HEK293 (cell line): ENCODE measurements around the gene AKAP1.

Experiments used
- CTCF ChIA-PET: fragments of 350-600 bp; formaldehyde crosslinking; extraction: SDS; loops from one replicate; lab custom pipeline; 2021; ENCODE audit warnings: antibody characterized with exemption; lab: Yijun Ruan, JAX
- POLR2A ChIA-PET: fragments of 300-600 bp; formaldehyde crosslinking; extraction: SDS; loops from one replicate; lab custom pipeline; 2020; ENCODE audit warnings: antibody characterized with exemption, inconsistent platforms; lab: Yijun Ruan, JAX
- H3K27ac ChIP-seq: fragments of 200-500 bp; sonication (Bioruptor generic); 2 replicates; pipeline ENCODE4 v1.5.1; 2014; ENCODE audit warnings: low read depth, low read length, control low read depth, inconsistent platforms; ENCODE audit errors: extremely low read depth
- H3K36me3 ChIP-seq, 2 experiments: fragments of 200-500 bp in 1 of 2; sonication (Bioruptor generic) in 1 of 2; 1 replicate in 1 of 2; 2 replicates in 1 of 2; pipeline ENCODE4 v1.5.1; 2014 to 2017; ENCODE audit warnings: inconsistent platforms in 2 of 2, low read length in 2 of 2; ENCODE audit not compliant: control insufficient read depth in 2 of 2, insufficient read depth in 1 of 2
- H3K4me1 ChIP-seq: fragments of 200-500 bp; sonication (Bioruptor generic); 2 replicates; pipeline ENCODE4 v1.5.1; 2014; ENCODE audit warnings: mild to moderate bottlenecking, low read length, inconsistent platforms; ENCODE audit not compliant: control insufficient read depth, insufficient read depth
- H3K4me3 ChIP-seq: 2 replicates; pipeline ENCODE4 v1.5.1; 2011; ENCODE audit warnings: low read depth, mild to moderate bottlenecking, control low read depth, low read length, moderate library complexity
- H3K9me3 ChIP-seq: fragments of 200-500 bp; sonication (Bioruptor generic); 2 replicates; pipeline ENCODE4 v1.5.1; 2014; ENCODE audit warnings: low read depth, low read length, inconsistent platforms; ENCODE audit not compliant: control insufficient read depth, insufficient read depth
- ATF2 ChIP-seq: fragments of 450-650 bp; formaldehyde crosslinking; IDR thresholded peaks from 2 replicates; pipeline ENCODE4 v1.5.1; 2016; ENCODE audit warnings: missing biosample characterization, missing genetic modification characterization, low read depth
- HOXD13 ChIP-seq: sonication (generic); formaldehyde crosslinking; IDR thresholded peaks from 2 replicates; pipeline ENCODE4 v1.8.0; 2022; ENCODE audit warnings: missing genetic modification reagents, borderline replicate concordance
- INSM2 ChIP-seq: fragments of 450-650 bp; formaldehyde crosslinking; IDR thresholded peaks from 2 replicates; pipeline ENCODE4 v1.5.1; 2016; ENCODE audit warnings: missing biosample characterization, missing genetic modification characterization
- OVOL3 ChIP-seq: fragments of 450-650 bp; formaldehyde crosslinking; IDR thresholded peaks from 2 replicates; pipeline ENCODE4 v1.5.1; 2016; ENCODE audit warnings: missing biosample characterization, missing genetic modification characterization
- PRDM1 ChIP-seq: fragments of 450-650 bp; formaldehyde crosslinking; IDR thresholded peaks from 2 replicates; pipeline ENCODE4; 2016; ENCODE audit warnings: missing biosample characterization, missing genetic modification characterization
- WT1 ChIP-seq: fragments of 450-650 bp; formaldehyde crosslinking; IDR thresholded peaks from 2 replicates; pipeline ENCODE4 v1.5.1; 2016; ENCODE audit warnings: missing biosample characterization, missing genetic modification characterization
- YY1 ChIP-seq: fragments of 450-650 bp; formaldehyde crosslinking; IDR thresholded peaks from 2 replicates; pipeline ENCODE4 v1.5.1; 2018; ENCODE audit warnings: missing biosample characterization, missing genetic modification characterization
- ZBTB10 ChIP-seq: fragments of 450-650 bp; formaldehyde crosslinking; IDR thresholded peaks from 2 replicates; pipeline ENCODE4 v1.5.1; 2016; ENCODE audit warnings: missing biosample characterization, missing genetic modification characterization
- ZBTB26 ChIP-seq: fragments of 450-650 bp; formaldehyde crosslinking; optimal IDR thresholded peaks from 2 replicates; pipeline ENCODE3; 2016; ENCODE audit warnings: missing biosample characterization, mild to moderate bottlenecking, missing genetic modification characterization
- ZNF132 ChIP-seq: fragments of 450-650 bp; formaldehyde crosslinking; IDR thresholded peaks from 2 replicates; pipeline ENCODE4 v1.5.1; 2017; ENCODE audit warnings: missing biosample characterization, missing genetic modification characterization, borderline replicate concordance
- ZNF155 ChIP-seq: fragments of 450-650 bp; formaldehyde crosslinking; IDR thresholded peaks from 2 replicates; pipeline ENCODE4 v1.5.1; 2016; ENCODE audit warnings: missing biosample characterization, missing genetic modification characterization
- ZNF184 ChIP-seq: fragments of 450-650 bp; IDR thresholded peaks from 2 replicates; pipeline ENCODE4 v1.5.1; 2018; ENCODE audit warnings: missing biosample characterization, mild to moderate bottlenecking, missing genetic modification characterization
- ZNF223 ChIP-seq: fragments of 450-650 bp; formaldehyde crosslinking; IDR thresholded peaks from 2 replicates; pipeline ENCODE4 v1.5.1; 2016; ENCODE audit warnings: missing biosample characterization, missing genetic modification characterization
- ZNF391 ChIP-seq: fragments of 450-650 bp; formaldehyde crosslinking; IDR thresholded peaks from 2 replicates; pipeline ENCODE4 v1.5.1; 2016; ENCODE audit warnings: low read depth, missing biosample characterization, missing genetic modification characterization, borderline replicate concordance
- ZNF510 ChIP-seq: fragments of 450-650 bp; formaldehyde crosslinking; IDR thresholded peaks from 2 replicates; pipeline ENCODE4 v1.5.1; 2018; ENCODE audit warnings: mild to moderate bottlenecking, missing genetic modification characterization, missing biosample characterization; ENCODE audit not compliant: insufficient replicate concordance
- ZNF518A ChIP-seq: fragments of 450-650 bp; formaldehyde crosslinking; conservative IDR thresholded peaks from 2 replicates; pipeline ENCODE4 v1.5.1; 2016; ENCODE audit warnings: low read depth, missing biosample characterization, missing genetic modification characterization
- ZNF549 ChIP-seq: fragments of 450-650 bp; IDR thresholded peaks from 2 replicates; pipeline ENCODE4 v1.5.1; 2018; ENCODE audit warnings: missing biosample characterization, missing genetic modification characterization, mild to moderate bottlenecking, inconsistent platforms, moderate library complexity
- ZNF610 ChIP-seq: fragments of 450-650 bp; formaldehyde crosslinking; IDR thresholded peaks from 2 replicates; pipeline ENCODE4 v1.5.1; 2016; ENCODE audit warnings: missing biosample characterization, missing genetic modification characterization, borderline replicate concordance
- ZNF629 ChIP-seq: fragments of 450-650 bp; formaldehyde crosslinking; IDR thresholded peaks from 2 replicates; pipeline ENCODE4 v1.5.1; 2017; ENCODE audit warnings: missing biosample characterization, missing genetic modification characterization
- ZNF658 ChIP-seq: fragments of 450-650 bp; formaldehyde crosslinking; IDR thresholded peaks from 2 replicates; pipeline ENCODE4; 2016; ENCODE audit warnings: missing biosample characterization, missing genetic modification characterization
- ZNF768 ChIP-seq: fragments of 450-650 bp; formaldehyde crosslinking; IDR thresholded peaks from 2 replicates; pipeline ENCODE4 v1.5.1; 2018; ENCODE audit warnings: missing biosample characterization, mild to moderate bottlenecking, missing genetic modification characterization
- ZNF791 ChIP-seq: fragments of 450-650 bp; formaldehyde crosslinking; IDR thresholded peaks from 2 replicates; pipeline ENCODE4 v1.5.1; 2016; ENCODE audit warnings: missing biosample characterization, missing genetic modification characterization

Gene AKAP1

GRCh38 chr17:57082441-57082840 is 2.6 kb upstream of the AKAP1 start:
- Histone ChIP-seq H3K27ac (no peak overlapping the region), H3K4me1 (no peaks in the 10 kb centered on the region; the same call in 1 of the 2 replicates), H3K36me3 (no peaks in the 10 kb centered on the region), H3K9me3 (no peaks in the 10 kb centered on the region), H3K4me3 (no peak overlapping the region)
- ChIA-PET CTCF (interaction anchor here (0.6 to 0.8 kb wide), 3 partner anchors 33 to 721 kb away, joined by 3 to 4 read pairs (median 3); no protein-coding TSS in a partner anchor), POLR2A (no interaction called here)
- TF ChIP-seq ZNF658 (tag by site-specific recombination) (no peak), ZNF510 (no peak), ZNF391 (no peak), OVOL3 (no peak), HOXD13 (CRISPR knock-in tag) (no peak), INSM2 (tag by site-specific recombination) (no peak), ZNF629 (tag by site-specific recombination) (no peak), ZNF768 (tag by site-specific recombination) (no peak), ZBTB10 (tag by site-specific recombination) (no peak), ZNF791 (tag by site-specific recombination) (no peak), ZNF132 (tag by site-specific recombination) (no peak), ZNF549 (tag by site-specific recombination) (no peak), WT1 (tag by site-specific recombination) (no peak), ZBTB26 (tag by site-specific recombination) (no peak), ZNF610 (tag by site-specific recombination) (no peak), YY1 (tag by site-specific recombination) (no peak)

- POLR2A ChIA-PET, result interaction anchor here (0.9 to 2.1 kb wide), 9 partner anchors 9 to 251 kb away, joined by 3 to 8 read pairs (median 4); partner anchors contain the start of genes C17orf67, DGKE, SCPEP1 and TRIM25
- H3K36me3 ChIP-seq, result no peaks in the 10 kb centered on the region
- CTCF ChIA-PET, result interaction anchor here (0.5 to 1.7 kb wide), 7 partner anchors 10 to 211 kb away, joined by 3 to 4 read pairs (median 3); no protein-coding TSS in a partner anchor
- TF ChIP-seq ZNF155, result no peak
- TF ChIP-seq PRDM1 (tag by site-specific recombination), result peak; percentile 48
- TF ChIP-seq ZNF184 (tag by site-specific recombination), result 0 out of 2 replicates have a peak, but pooled peaks have one; percentile 23
- TF ChIP-seq ZNF518A (tag by site-specific recombination), result 0 out of 2 replicates have a peak, but pooled peaks have one; percentile 27
- peak; percentile 76 for TF ChIP-seq YY1 (tag by site-specific recombination)
- no peak for TF ChIP-seq ZNF223 (tag by site-specific recombination)
- no peak for TF ChIP-seq ATF2
- TF ChIP-seq, all 188 proteins: peak for 4
- H3K4me1 ChIP-seq, result peaks cover 6% of the 10 kb centered on the region; the same call in 1 of the 2 replicates
- H3K9me3 ChIP-seq, result no peaks in the 10 kb centered on the region
- H3K4me3 ChIP-seq, result peak overlapping the region; percentile 96
- H3K27ac ChIP-seq, result peak overlapping the region; percentile 85
Observed at GRCh38 chr17:57084361-57084801, 665 bp upstream of the AKAP1 start.
